ENCODE measurements around the gene JHY.

GRCh38 chr11:122853261-122853660, 29.3 kb upstream of the JHY start:
- TF ChIP-seq, protein P1, sequence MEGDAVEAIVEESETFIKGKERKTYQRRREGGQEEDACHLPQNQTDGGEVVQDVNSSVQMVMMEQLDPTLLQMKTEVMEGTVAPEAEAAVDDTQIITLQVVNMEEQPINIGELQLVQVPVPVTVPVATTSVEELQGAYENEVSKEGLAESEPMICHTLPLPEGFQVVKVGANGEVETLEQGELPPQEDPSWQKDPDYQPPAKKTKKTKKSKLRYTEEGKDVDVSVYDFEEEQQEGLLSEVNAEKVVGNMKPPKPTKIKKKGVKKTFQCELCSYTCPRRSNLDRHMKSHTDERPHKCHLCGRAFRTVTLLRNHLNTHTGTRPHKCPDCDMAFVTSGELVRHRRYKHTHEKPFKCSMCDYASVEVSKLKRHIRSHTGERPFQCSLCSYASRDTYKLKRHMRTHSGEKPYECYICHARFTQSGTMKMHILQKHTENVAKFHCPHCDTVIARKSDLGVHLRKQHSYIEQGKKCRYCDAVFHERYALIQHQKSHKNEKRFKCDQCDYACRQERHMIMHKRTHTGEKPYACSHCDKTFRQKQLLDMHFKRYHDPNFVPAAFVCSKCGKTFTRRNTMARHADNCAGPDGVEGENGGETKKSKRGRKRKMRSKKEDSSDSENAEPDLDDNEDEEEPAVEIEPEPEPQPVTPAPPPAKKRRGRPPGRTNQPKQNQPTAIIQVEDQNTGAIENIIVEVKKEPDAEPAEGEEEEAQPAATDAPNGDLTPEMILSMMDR (conservative IDR thresholded peaks at IDR 0.05; ENCODE audit: low read length): no peak
- no peak for TF ChIP-seq EZH2phosphoT487 (IDR thresholded peaks at IDR 0.05; ENCODE audit: borderline replicate concordance)
